Bronchial epithelial cell (primary cell): ENCODE results near the gene SPIN2B. TPM values are rescaled to one million over a fixed set of nuclear protein-coding genes. Genes with fewer than 3 reads are reported as not detected.
"Not testable (repeated sequence)": the region's sequence is repeated elsewhere in the genome, so short reads cannot be mapped to it uniquely, and the experiment has no call there.

ENCODE experiments used
- DNase-seq: peaks from one replicate; pipeline ENCODE4 v3.0.0-alpha.2; 2010; ENCODE audit warnings: low read depth
- FAIRE-seq: peaks from 2 replicates; lab custom pipeline; 2011; peaks lifted over from hg19 to GRCh38; lab: Jason Lieb, UNC
- H3K27me3 ChIP-seq: 2 replicates; pipeline ENCODE4 v1.5.1; 2011; ENCODE audit warnings: low read length; ENCODE audit not compliant: control insufficient read depth, insufficient read depth
- H3K36me3 ChIP-seq: 2 replicates; pipeline ENCODE4 v1.5.1; 2011; ENCODE audit warnings: low read length; ENCODE audit not compliant: control insufficient read depth, insufficient read depth
- H3K4me3 ChIP-seq: 2 replicates; pipeline ENCODE4 v1.5.1; 2011; ENCODE audit warnings: mild to moderate bottlenecking, low read depth, low read length, control low read depth
- total RNA-seq: library from RNA; depleted of rRNA; stranded (reverse); fragments of >200 nt; gene quantifications from 2 replicates; pipeline ENCODE4 v1.2.1, GENCODE V29; 2014
- TF ChIP-seq, protein P1 (sequence below): IDR thresholded peaks from 2 replicates; pipeline ENCODE4 v1.5.1; 2011; ENCODE audit warnings: mild to moderate bottlenecking, moderate library complexity, low read length, control low read depth, inconsistent platforms; ENCODE audit not compliant: insufficient read depth, severe bottlenecking

The SPIN2B gene
- total RNA-seq, 1 donor from 2014 or later = 0.79 TPM

DNA sequence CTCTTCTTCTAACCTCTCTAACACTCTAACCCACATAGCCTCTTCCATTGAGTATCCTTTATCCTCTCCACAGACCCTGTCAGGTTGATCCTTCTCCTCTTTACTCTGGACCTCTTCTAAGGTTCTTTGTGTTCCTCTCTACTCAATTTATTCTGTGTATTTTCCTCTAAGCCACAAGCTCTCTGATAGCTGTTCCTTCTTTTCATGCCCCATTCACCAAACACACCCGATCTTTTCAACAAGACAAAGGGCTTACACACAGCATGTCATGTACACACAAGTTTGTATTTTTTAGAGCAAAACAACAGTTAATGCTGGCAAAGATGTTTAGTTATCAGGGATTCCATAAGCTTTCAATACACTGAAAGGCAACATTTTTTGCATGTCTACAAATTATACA is 1.9 kb downstream of the SPIN2B start:
- no peak overlapping the region for H3K4me3 ChIP-seq
- no peaks in the 10 kb centered on the region for H3K36me3 ChIP-seq
- no peak for DNase-seq
- TF ChIP-seq, protein P1, sequence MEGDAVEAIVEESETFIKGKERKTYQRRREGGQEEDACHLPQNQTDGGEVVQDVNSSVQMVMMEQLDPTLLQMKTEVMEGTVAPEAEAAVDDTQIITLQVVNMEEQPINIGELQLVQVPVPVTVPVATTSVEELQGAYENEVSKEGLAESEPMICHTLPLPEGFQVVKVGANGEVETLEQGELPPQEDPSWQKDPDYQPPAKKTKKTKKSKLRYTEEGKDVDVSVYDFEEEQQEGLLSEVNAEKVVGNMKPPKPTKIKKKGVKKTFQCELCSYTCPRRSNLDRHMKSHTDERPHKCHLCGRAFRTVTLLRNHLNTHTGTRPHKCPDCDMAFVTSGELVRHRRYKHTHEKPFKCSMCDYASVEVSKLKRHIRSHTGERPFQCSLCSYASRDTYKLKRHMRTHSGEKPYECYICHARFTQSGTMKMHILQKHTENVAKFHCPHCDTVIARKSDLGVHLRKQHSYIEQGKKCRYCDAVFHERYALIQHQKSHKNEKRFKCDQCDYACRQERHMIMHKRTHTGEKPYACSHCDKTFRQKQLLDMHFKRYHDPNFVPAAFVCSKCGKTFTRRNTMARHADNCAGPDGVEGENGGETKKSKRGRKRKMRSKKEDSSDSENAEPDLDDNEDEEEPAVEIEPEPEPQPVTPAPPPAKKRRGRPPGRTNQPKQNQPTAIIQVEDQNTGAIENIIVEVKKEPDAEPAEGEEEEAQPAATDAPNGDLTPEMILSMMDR = no peak
- no peaks in the 10 kb centered on the region for H3K27me3 ChIP-seq
- no peak for FAIRE-seq

DNA sequence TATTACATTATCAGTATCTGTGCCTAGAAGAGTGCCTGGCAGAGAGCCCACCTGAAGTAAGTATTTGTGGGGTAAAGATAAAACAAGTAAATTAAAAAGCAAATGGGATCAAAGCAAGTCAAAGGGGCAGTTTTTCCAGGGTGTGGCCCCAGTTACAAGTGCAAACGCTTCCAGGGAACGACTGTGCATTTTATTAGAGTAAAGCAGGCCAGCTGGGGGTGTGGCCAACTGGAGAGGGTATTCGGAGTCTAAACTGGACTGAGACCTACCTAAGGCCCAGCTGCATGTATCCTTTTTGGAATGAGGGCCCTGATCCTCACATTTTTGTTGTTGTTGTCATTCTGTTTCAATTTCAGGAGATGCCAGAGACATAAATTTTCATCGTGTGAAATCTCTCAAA is 3.8 kb downstream of the SPIN2B start:
- H3K36me3 ChIP-seq, H3K4me3 ChIP-seq, FAIRE-seq: not testable (repeated sequence)

DNA sequence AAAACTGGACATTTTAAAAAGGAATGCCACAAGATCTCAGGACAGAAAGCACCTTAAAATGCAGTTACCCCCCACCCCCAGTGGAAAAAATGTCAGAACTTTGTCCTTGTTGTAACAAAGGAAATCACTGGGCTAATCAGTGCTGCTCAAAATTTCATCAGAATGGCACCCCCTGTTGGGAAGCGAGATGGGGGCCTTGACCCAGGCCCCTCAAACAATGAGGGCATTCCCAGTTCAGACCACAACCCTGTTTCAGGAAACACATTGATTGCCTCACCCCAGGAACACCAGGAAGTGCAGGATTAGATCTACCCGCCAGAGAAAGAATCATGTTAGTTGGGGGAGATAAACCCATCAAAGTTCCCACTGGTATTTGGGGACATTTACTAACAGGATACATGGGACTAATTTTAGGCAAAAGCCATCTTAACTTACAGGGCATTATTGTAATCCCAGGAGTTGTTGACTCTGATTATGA is 16.4 kb downstream of the SPIN2B start:
- TF ChIP-seq, protein P1 = no peak
- no peaks in the 10 kb centered on the region for H3K27me3 ChIP-seq

More for the DNA sequence above, 3.8 kb downstream of the SPIN2B start:
- not testable (repeated sequence) for DNase-seq, H3K27me3 ChIP-seq

DNA sequence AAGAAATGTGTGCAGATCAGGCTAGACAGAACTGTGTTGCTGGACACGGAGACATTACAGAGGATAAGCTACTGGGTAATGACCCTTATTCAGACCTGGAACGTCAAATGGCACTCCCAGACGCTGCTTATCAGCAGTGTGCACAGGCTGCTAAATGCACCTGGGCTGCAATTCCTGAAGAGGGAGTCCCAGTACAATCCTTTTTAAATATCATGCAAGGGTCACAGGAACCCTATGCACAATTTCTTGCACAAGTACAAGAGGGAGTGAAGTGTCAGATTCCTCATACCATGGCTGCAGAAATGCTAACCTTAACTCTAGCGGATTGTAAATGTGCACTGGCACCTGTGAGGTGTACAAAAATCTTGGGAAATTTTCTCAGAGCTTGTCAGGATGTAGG is 16.9 kb downstream of the SPIN2B start:
- Histone ChIP-seq H3K4me3 (no peak overlapping the region), H3K36me3 (no peaks in the 10 kb centered on the region), H3K27me3 (no peaks in the 10 kb centered on the region)
- DNase-seq (no peak), FAIRE-seq (no peak)
- TF ChIP-seq, protein P1 = no peak

More for the DNA sequence above, 16.4 kb downstream of the SPIN2B start:
- Histone ChIP-seq H3K36me3 (no peaks in the 10 kb centered on the region), H3K4me3 (no peak overlapping the region)
- FAIRE-seq = no peak
- no peak for DNase-seq

DNA sequence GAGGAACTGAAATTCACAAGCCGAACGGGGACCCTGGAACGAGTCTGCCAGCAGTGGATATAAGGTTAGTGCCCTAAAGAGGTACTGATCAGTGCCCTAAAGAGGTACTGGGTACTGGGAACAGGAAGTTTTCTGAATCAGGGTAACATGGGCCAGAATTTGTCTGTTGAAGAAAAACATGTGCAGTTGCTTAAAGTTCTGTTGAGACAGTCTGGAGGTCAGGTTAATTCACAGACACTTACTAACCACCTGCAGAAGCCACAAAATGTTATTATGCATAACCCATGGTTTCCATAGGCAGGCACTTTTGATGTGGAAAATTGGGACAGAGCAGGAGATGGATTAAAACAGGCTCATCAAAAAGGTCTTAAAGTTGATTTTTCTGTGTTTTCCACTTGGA is 17.9 kb downstream of the SPIN2B start:
- no peak for DNase-seq
- Histone ChIP-seq H3K27me3 (no peaks in the 10 kb centered on the region), H3K36me3 (no peaks in the 10 kb centered on the region), H3K4me3 (no peak overlapping the region)
- TF ChIP-seq, protein P1 = no peak
- no peak for FAIRE-seq

DNA sequence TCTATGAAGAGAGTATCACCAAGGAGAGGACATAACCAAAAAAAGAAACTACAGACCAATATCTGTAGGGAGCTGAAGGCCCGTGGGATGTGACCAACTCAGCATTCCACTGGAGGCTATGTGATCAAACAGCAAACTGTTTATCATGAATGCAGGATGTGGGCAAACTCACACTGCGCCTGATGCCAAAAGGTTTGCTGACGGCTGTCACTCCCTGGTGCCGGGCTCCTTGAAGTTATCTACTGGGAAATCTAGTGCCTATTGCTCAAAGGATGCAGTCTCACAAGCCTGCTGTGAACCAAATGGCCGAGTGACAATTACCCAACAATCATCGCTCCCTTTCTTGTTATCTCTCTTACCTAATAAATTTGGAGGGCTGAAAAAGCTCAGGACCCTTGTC is 18.4 kb downstream of the SPIN2B start:
- H3K36me3 ChIP-seq, FAIRE-seq, DNase-seq, H3K27me3 ChIP-seq, H3K4me3 ChIP-seq: not testable (repeated sequence)

DNA sequence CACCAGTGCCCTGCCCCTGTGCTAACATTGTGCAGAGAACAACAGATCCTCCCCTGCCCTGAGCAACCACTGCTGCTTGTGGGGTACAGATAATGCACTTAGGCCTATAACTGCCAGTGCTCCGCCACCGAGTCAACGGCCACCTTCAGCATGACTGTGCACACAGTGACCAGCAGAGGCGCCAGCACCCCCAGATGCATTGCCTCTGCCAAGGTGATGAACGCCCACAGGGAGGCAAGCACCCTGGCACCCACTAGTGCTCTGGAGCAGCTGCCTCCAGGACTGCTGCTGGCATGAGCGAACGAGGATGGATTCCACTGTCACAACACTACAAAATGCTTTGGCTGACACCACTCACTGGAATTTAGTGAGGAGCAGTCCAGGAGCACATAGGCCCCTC is 38.2 kb downstream of the SPIN2B start:
- TF ChIP-seq, protein P1 = no peak
- no peak overlapping the region for H3K4me3 ChIP-seq
- no peak for FAIRE-seq
- H3K36me3 ChIP-seq = no peaks in the 10 kb centered on the region
- H3K27me3 ChIP-seq = no peaks in the 10 kb centered on the region
- no peak for DNase-seq
